ENCODE measurements around the gene SFR1. TPM values are rescaled to one million over a fixed set of nuclear protein-coding genes. Genes with fewer than 3 reads are reported as not detected.

Gene SFR1
- total RNA-seq, 1 experiment from 2014 or later: 9.9 TPM

- H3K36me3 Mint-ChIP-seq: no peaks in the 10 kb centered on the region
- H3K4me1 Mint-ChIP-seq: peaks cover 13% of the 10 kb centered on the region
- no peaks in the 10 kb centered on the region for H3K27me3 Mint-ChIP-seq (ENCODE audit: low read depth)
- DNase-seq (ENCODE audit: low spot score) (no peak), ATAC-seq (no peak)
- POLR2A ChIA-PET: no interaction called here
- no peak overlapping the region for H3K4me3 Mint-ChIP-seq
- no peak overlapping the region for H3K27ac Mint-ChIP-seq
- TF ChIP-seq, protein P1, sequence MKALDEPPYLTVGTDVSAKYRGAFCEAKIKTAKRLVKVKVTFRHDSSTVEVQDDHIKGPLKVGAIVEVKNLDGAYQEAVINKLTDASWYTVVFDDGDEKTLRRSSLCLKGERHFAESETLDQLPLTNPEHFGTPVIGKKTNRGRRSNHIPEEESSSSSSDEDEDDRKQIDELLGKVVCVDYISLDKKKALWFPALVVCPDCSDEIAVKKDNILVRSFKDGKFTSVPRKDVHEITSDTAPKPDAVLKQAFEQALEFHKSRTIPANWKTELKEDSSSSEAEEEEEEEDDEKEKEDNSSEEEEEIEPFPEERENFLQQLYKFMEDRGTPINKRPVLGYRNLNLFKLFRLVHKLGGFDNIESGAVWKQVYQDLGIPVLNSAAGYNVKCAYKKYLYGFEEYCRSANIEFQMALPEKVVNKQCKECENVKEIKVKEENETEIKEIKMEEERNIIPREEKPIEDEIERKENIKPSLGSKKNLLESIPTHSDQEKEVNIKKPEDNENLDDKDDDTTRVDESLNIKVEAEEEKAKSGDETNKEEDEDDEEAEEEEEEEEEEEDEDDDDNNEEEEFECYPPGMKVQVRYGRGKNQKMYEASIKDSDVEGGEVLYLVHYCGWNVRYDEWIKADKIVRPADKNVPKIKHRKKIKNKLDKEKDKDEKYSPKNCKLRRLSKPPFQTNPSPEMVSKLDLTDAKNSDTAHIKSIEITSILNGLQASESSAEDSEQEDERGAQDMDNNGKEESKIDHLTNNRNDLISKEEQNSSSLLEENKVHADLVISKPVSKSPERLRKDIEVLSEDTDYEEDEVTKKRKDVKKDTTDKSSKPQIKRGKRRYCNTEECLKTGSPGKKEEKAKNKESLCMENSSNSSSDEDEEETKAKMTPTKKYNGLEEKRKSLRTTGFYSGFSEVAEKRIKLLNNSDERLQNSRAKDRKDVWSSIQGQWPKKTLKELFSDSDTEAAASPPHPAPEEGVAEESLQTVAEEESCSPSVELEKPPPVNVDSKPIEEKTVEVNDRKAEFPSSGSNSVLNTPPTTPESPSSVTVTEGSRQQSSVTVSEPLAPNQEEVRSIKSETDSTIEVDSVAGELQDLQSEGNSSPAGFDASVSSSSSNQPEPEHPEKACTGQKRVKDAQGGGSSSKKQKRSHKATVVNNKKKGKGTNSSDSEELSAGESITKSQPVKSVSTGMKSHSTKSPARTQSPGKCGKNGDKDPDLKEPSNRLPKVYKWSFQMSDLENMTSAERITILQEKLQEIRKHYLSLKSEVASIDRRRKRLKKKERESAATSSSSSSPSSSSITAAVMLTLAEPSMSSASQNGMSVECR (CRISPR knock-in tag; IDR thresholded peaks at IDR 0.05; ENCODE audit: borderline replicate concordance): no peak
- no peak for TF ChIP-seq ZNF532 (CRISPR knock-in tag; IDR thresholded peaks at IDR 0.05; ENCODE audit: borderline replicate concordance)
- TF ChIP-seq, protein P2, sequence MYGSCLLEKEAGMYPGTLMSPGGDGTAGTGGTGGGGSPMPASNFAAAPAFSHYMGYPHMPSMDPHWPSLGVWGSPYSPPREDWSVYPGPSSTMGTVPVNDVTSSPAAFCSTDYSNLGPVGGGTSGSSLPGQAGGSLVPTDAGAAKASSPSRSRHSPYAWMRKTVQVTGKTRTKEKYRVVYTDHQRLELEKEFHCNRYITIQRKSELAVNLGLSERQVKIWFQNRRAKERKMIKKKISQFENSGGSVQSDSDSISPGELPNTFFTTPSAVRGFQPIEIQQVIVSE (CRISPR knock-in tag; IDR thresholded peaks at IDR 0.05; ENCODE audit: borderline replicate concordance): no peak
- TF ChIP-seq ZBTB21 (CRISPR knock-in tag; IDR thresholded peaks at IDR 0.05; ENCODE audit: borderline replicate concordance): no peak
- no peak for TF ChIP-seq MXD4 (CRISPR knock-in tag; IDR thresholded peaks at IDR 0.05; ENCODE audit: borderline replicate concordance)
- TF ChIP-seq NR3C1 (CRISPR knock-in tag; conservative IDR thresholded peaks at IDR 0.05; ENCODE audit: low read depth): no peak
- TF ChIP-seq FOXP1 (CRISPR knock-in tag; IDR thresholded peaks at IDR 0.05; ENCODE audit: borderline replicate concordance): no peak
- TF ChIP-seq ELF4 (CRISPR knock-in tag; IDR thresholded peaks at IDR 0.05; ENCODE audit: low read depth): no peak
- no peak for TF ChIP-seq MYBL2 (CRISPR knock-in tag; IDR thresholded peaks at IDR 0.05)
- no peak for TF ChIP-seq ZNF423 (CRISPR knock-in tag; IDR thresholded peaks at IDR 0.05)
- no peak for TF ChIP-seq SMAD4 (CRISPR knock-in tag; IDR thresholded peaks at IDR 0.05)
- TF ChIP-seq ATF1 (CRISPR knock-in tag; IDR thresholded peaks at IDR 0.05): no peak
- TF ChIP-seq, protein P3, sequence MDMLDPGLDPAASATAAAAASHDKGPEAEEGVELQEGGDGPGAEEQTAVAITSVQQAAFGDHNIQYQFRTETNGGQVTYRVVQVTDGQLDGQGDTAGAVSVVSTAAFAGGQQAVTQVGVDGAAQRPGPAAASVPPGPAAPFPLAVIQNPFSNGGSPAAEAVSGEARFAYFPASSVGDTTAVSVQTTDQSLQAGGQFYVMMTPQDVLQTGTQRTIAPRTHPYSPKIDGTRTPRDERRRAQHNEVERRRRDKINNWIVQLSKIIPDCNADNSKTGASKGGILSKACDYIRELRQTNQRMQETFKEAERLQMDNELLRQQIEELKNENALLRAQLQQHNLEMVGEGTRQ (CRISPR knock-in tag; IDR thresholded peaks at IDR 0.05): no peak
- no peaks in the 10 kb centered on the region for H3K9me3 Mint-ChIP-seq
- CTCF ChIA-PET: no interaction called here
Measured at GRCh38 chr10:104138131-104138530, 16.2 kb downstream of the SFR1 start.

DNA sequence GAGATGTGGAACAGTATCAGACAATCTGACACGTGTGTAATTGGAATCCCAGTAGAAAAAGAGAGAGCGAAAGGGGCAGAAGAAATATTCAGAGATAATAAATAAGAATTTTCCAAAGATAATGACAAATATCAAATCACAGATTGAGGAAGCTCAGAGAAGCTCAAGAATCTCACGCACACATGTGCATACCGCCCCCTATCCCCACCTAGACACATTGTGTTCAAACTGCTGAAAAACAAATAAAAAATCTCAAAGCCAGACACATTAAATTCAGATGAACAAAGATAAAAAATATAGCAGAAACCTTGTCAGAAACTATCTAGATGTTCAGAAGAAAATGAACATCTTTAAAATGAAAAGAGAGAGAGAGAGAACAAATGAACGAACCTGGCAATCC is 17.2 kb downstream of the SFR1 start:
- ChIA-PET POLR2A (interaction anchor here (1.5 kb wide), 1 partner anchor 18 kb away, joined by 4 read pairs; no protein-coding TSS in a partner anchor), CTCF (interaction anchor here (0.5 to 3.9 kb wide), 10 partner anchors 9 to 251 kb away, joined by 3 to 22 read pairs (median 6); partner anchors contain the start of genes GSTO1 and SFR1)
- DNase-seq (ENCODE audit: low spot score) (no peak), ATAC-seq (no peak)
- Mint-ChIP-seq H3K27ac (no peak overlapping the region), H3K36me3 (no peaks in the 10 kb centered on the region), H3K4me1 (peaks cover 22% of the 10 kb centered on the region), H3K4me3 (no peak overlapping the region), H3K27me3 (ENCODE audit: low read depth) (no peaks in the 10 kb centered on the region; the same call in 1 of the 2 replicates), H3K9me3 (no peaks in the 10 kb centered on the region)
- TF ChIP-seq, protein P4, sequence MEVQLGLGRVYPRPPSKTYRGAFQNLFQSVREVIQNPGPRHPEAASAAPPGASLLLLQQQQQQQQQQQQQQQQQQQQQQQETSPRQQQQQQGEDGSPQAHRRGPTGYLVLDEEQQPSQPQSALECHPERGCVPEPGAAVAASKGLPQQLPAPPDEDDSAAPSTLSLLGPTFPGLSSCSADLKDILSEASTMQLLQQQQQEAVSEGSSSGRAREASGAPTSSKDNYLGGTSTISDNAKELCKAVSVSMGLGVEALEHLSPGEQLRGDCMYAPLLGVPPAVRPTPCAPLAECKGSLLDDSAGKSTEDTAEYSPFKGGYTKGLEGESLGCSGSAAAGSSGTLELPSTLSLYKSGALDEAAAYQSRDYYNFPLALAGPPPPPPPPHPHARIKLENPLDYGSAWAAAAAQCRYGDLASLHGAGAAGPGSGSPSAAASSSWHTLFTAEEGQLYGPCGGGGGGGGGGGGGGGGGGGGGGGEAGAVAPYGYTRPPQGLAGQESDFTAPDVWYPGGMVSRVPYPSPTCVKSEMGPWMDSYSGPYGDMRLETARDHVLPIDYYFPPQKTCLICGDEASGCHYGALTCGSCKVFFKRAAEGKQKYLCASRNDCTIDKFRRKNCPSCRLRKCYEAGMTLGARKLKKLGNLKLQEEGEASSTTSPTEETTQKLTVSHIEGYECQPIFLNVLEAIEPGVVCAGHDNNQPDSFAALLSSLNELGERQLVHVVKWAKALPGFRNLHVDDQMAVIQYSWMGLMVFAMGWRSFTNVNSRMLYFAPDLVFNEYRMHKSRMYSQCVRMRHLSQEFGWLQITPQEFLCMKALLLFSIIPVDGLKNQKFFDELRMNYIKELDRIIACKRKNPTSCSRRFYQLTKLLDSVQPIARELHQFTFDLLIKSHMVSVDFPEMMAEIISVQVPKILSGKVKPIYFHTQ (CRISPR knock-in tag; IDR thresholded peaks at IDR 0.05): no peak
- TF ChIP-seq, protein P5, sequence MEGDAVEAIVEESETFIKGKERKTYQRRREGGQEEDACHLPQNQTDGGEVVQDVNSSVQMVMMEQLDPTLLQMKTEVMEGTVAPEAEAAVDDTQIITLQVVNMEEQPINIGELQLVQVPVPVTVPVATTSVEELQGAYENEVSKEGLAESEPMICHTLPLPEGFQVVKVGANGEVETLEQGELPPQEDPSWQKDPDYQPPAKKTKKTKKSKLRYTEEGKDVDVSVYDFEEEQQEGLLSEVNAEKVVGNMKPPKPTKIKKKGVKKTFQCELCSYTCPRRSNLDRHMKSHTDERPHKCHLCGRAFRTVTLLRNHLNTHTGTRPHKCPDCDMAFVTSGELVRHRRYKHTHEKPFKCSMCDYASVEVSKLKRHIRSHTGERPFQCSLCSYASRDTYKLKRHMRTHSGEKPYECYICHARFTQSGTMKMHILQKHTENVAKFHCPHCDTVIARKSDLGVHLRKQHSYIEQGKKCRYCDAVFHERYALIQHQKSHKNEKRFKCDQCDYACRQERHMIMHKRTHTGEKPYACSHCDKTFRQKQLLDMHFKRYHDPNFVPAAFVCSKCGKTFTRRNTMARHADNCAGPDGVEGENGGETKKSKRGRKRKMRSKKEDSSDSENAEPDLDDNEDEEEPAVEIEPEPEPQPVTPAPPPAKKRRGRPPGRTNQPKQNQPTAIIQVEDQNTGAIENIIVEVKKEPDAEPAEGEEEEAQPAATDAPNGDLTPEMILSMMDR (IDR thresholded peaks at IDR 0.05): peak; percentile 24; the same call in 1 of the 2 replicates
- no peak for TF ChIP-seq FOXP4 (CRISPR knock-in tag; IDR thresholded peaks at IDR 0.05)

Measured in WTC11 (cell line).